SK-N-SH (cell line): ENCODE data around the gene CPB1.

Source experiments
- EZH2phosphoT487 ChIP-seq: fragments of 200-600 bp; sonication (generic); IDR thresholded peaks from 2 replicates; pipeline ENCODE4 v1.6.1; 2017; ENCODE audit warnings: low read depth, mixed run types, mild to moderate bottlenecking, antibody characterized with exemption, moderate library complexity, borderline replicate concordance
- TF ChIP-seq, protein P1 (sequence below): IDR thresholded peaks from 2 replicates; pipeline ENCODE4 v1.4.0; 2012; ENCODE audit warnings: low read depth
- TF ChIP-seq, protein P2 (sequence below): fragments of 150-350 bp; IDR thresholded peaks from 2 replicates; pipeline ENCODE4 v1.6.1; 2017; ENCODE audit warnings: antibody characterized with exemption, low read length, low read depth, borderline replicate concordance
- TF ChIP-seq, protein P3 (sequence below): IDR thresholded peaks from 2 replicates; pipeline ENCODE4 v1.4.0; 2012; ENCODE audit warnings: low read depth, borderline replicate concordance
- TF ChIP-seq, protein P4 (sequence below): fragments of 200-600 bp; sonication (generic); IDR thresholded peaks from 2 replicates; pipeline ENCODE4 v1.6.1; 2017; ENCODE audit warnings: antibody characterized with exemption, mild to moderate bottlenecking, moderate library complexity

DNA sequence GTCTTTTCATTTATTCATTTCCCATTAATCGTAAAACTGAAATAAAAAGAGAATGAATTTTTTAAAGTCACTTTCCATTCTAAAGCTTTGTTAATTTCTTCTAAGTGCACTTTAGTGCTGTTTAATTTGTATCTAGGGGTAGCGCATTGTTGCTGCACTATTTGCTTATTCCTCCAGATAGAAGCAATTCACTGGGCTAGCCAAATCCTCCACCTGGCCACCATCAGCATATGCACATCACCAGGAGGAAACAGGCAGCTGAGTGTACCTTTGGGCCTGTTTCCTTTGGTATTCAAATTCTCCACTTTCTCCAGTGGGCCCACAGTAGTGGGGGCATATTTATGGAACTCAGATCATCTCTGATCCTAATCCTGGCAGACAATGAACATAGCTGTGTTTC lies 29.8 kb upstream of the CPB1 start:
- TF ChIP-seq, protein P1, sequence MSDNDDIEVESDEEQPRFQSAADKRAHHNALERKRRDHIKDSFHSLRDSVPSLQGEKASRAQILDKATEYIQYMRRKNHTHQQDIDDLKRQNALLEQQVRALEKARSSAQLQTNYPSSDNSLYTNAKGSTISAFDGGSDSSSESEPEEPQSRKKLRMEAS, result no peak
- TF ChIP-seq EZH2phosphoT487, result no peak
- TF ChIP-seq, protein P2, sequence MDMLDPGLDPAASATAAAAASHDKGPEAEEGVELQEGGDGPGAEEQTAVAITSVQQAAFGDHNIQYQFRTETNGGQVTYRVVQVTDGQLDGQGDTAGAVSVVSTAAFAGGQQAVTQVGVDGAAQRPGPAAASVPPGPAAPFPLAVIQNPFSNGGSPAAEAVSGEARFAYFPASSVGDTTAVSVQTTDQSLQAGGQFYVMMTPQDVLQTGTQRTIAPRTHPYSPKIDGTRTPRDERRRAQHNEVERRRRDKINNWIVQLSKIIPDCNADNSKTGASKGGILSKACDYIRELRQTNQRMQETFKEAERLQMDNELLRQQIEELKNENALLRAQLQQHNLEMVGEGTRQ, result no peak
- TF ChIP-seq, protein P3, sequence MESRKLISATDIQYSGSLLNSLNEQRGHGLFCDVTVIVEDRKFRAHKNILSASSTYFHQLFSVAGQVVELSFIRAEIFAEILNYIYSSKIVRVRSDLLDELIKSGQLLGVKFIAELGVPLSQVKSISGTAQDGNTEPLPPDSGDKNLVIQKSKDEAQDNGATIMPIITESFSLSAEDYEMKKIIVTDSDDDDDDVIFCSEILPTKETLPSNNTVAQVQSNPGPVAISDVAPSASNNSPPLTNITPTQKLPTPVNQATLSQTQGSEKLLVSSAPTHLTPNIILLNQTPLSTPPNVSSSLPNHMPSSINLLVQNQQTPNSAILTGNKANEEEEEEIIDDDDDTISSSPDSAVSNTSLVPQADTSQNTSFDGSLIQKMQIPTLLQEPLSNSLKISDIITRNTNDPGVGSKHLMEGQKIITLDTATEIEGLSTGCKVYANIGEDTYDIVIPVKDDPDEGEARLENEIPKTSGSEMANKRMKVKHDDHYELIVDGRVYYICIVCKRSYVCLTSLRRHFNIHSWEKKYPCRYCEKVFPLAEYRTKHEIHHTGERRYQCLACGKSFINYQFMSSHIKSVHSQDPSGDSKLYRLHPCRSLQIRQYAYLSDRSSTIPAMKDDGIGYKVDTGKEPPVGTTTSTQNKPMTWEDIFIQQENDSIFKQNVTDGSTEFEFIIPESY, result no peak
- TF ChIP-seq, protein P4, sequence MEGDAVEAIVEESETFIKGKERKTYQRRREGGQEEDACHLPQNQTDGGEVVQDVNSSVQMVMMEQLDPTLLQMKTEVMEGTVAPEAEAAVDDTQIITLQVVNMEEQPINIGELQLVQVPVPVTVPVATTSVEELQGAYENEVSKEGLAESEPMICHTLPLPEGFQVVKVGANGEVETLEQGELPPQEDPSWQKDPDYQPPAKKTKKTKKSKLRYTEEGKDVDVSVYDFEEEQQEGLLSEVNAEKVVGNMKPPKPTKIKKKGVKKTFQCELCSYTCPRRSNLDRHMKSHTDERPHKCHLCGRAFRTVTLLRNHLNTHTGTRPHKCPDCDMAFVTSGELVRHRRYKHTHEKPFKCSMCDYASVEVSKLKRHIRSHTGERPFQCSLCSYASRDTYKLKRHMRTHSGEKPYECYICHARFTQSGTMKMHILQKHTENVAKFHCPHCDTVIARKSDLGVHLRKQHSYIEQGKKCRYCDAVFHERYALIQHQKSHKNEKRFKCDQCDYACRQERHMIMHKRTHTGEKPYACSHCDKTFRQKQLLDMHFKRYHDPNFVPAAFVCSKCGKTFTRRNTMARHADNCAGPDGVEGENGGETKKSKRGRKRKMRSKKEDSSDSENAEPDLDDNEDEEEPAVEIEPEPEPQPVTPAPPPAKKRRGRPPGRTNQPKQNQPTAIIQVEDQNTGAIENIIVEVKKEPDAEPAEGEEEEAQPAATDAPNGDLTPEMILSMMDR, result no peak
